CD4-positive, alpha-beta T cell treated with Interleukin-6 for 4 hours (primary cell): ENCODE measurements around the gene TPM1.
"Not testable (repeated sequence)": the region's sequence is repeated elsewhere in the genome, so short reads cannot be mapped to it uniquely, and the experiment has no call there.

Experiments
- DNase-seq: peaks from one replicate; pipeline ENCODE4 v3.0.0-alpha.2; 2020; ENCODE audit warnings: mixed read lengths

Gene TPM1

GRCh38 chr15:63041974-63042876 is at the start of gene TPM1:
TSS of gene TPM1 (plus strand) at chr15:63042747. CDS start at chr15:63042830, 83 bp downstream.
- DNase-seq: peak; percentile 6

- DNase-seq: no peak
Observed at GRCh38 chr15:62993066-62993465, 49.5 kb upstream of the TPM1 start.

GRCh38 chr15:62993632-62994031 is 48.9 kb upstream of the TPM1 start:
- DNase-seq: not testable (repeated sequence)

GRCh38 chr15:62994439-62994838 is 48.1 kb upstream of the TPM1 start:
- DNase-seq: no peak

- no peak for DNase-seq
Observed at GRCh38 chr15:62994975-62995681, 47.4 kb upstream of the TPM1 start.

- no peak for DNase-seq
Observed at GRCh38 chr15:62997441-62997840, 45.1 kb upstream of the TPM1 start.

GRCh38 chr15:62998262-62998890 is 44.2 kb upstream of the TPM1 start:
- no peak for DNase-seq

GRCh38 chr15:62999178-62999577 is 43.4 kb upstream of the TPM1 start:
- DNase-seq: no peak

- DNase-seq: no peak
Observed at GRCh38 chr15:62999923-63000561, 42.5 kb upstream of the TPM1 start.

GRCh38 chr15:63000706-63001105 is 41.8 kb upstream of the TPM1 start:
- no peak for DNase-seq

- no peak for DNase-seq
Observed at GRCh38 chr15:63004211-63004610, 38.3 kb upstream of the TPM1 start.

- DNase-seq: no peak
Observed at GRCh38 chr15:63006032-63006878, 36.3 kb upstream of the TPM1 start.

GRCh38 chr15:63008333-63009049 is 34.1 kb upstream of the TPM1 start:
- DNase-seq: no peak

- DNase-seq: no peak
Observed at GRCh38 chr15:63010386-63010785, 32.2 kb upstream of the TPM1 start.

GRCh38 chr15:63010920-63011693 is 31.4 kb upstream of the TPM1 start:
- DNase-seq: no peak

- no peak for DNase-seq
Observed at GRCh38 chr15:63012444-63012843, 30.1 kb upstream of the TPM1 start.

GRCh38 chr15:63013052-63013808 is 29.3 kb upstream of the TPM1 start:
- DNase-seq: no peak

GRCh38 chr15:63014578-63014977 is 28.0 kb upstream of the TPM1 start:
- no peak for DNase-seq

- DNase-seq: no peak
Observed at GRCh38 chr15:63015618-63016017, 26.9 kb upstream of the TPM1 start.

GRCh38 chr15:63016234-63016633 is 26.3 kb upstream of the TPM1 start:
- DNase-seq: no peak
